C4-2B (cell line): ENCODE data around the gene KCNMA1.
A peak's percentile ranks its signal among the peaks of the same experiment; 100 is the strongest.

Experiments used
- H3K27ac ChIP-seq: fragments of 450-650 bp; 2 replicates; pipeline ENCODE4 v1.5.1; 2017
- CTCF ChIP-seq: fragments of 450-650 bp; conservative IDR thresholded peaks from 2 replicates; pipeline ENCODE4 v1.5.1; 2017; ENCODE audit warnings: mild to moderate bottlenecking
- ZFX ChIP-seq: fragments of 450-650 bp; IDR thresholded peaks from 2 replicates; pipeline ENCODE4 v1.6.1; 2017

The KCNMA1 gene

GRCh38 chr10:77173615-77174461 lies 463.8 kb downstream of the KCNMA1 start:
- H3K27ac ChIP-seq, result no peak overlapping the region
- no peak for TF ChIP-seq ZFX
- TF ChIP-seq CTCF, result peak; percentile 96

GRCh38 chr10:77172086-77172485 lies 465.5 kb downstream of the KCNMA1 start:
- no peak for TF ChIP-seq ZFX
- TF ChIP-seq CTCF, result no peak
- no peak overlapping the region for H3K27ac ChIP-seq

- no peak overlapping the region for H3K27ac ChIP-seq
- TF ChIP-seq CTCF (no peak), ZFX (no peak)
Measured at GRCh38 chr10:77168861-77169260, 468.7 kb downstream of the KCNMA1 start.

- no peak for TF ChIP-seq CTCF
- no peak for TF ChIP-seq ZFX
- H3K27ac ChIP-seq, result no peak overlapping the region
Measured at GRCh38 chr10:77168161-77168560, 469.4 kb downstream of the KCNMA1 start.

- H3K27ac ChIP-seq, result no peak overlapping the region; the same call in 1 of the 2 replicates
- TF ChIP-seq CTCF, result no peak; the same call in 1 of the 2 replicates
- TF ChIP-seq ZFX, result no peak
Measured at GRCh38 chr10:77165445-77166208, 472.0 kb downstream of the KCNMA1 start.

GRCh38 chr10:77164616-77165311 lies 472.8 kb downstream of the KCNMA1 start:
- TF ChIP-seq CTCF, result no peak
- TF ChIP-seq ZFX, result no peak
- H3K27ac ChIP-seq, result no peak overlapping the region; the same call in 1 of the 2 replicates
